Activated CD4-positive, CD25-positive, alpha-beta regulatory T cell treated with anti-CD3 and anti-CD28 coated beads, Interleukin-2, amount 50 U/mL, for 24 hours (primary cell): ENCODE results near the gene LSM11.

ENCODE experiments used
- ATAC-seq, 2 donors: fragments of 150-1000 bp; cut with Tn5 transposase; one replicate each; pipeline ENCODE4 v1.10.0; 2021; ENCODE audit warnings: mild to moderate bottlenecking in 1 of 2, moderate library complexity in 1 of 2

Gene LSM11

DNA sequence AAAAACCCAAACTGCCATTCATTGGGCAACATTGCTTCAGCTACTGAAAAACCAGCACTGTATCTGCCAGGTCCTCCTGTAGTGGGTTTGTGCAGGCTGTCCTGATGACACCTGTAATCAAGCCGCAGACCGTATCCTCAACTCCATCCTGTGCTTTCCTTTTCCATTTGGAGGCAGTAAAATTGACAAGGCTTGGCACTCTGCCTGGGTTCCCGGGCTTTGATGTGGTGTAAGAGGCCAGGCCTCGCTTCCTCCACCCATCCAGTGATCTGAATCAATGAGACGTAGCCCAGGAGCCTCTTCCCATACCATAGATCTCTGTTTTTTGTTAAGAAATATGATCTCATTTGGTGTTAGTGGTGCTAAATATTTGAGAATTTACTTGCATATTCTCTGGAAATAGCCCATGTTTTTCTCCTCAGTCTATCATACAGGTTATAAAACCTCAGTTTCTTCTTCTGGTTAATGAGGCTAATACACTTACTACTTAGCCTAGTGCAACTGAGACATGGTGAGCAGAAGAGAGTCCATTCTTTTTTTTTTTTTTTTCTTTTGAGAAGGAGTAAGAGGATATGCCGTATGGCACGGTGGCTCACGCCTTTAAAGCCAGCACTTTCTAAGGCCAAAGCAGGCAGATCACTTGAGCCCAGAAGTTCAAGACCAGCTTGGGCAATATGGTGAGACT is 34.8 kb downstream of the LSM11 start:
- no peak for ATAC-seq

DNA sequence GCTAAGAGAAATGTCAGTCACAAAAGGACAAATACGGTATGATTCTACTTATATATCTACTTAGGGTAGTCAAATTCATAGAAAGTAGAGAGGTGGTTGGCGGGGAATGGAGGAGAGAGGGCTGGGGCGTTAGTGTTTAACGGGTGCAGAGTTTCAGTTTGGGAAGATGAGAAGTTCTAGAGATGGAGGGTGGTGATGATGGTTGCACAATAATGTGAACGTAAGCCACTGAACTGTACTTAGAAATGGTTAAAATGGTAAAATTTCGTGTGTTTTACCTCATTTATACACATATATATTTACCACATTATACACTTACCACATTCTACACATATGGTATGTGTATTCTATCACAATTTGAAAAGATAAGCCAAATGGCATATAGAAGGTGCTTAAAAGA is 35.7 kb downstream of the LSM11 start:
- no peak for ATAC-seq

DNA sequence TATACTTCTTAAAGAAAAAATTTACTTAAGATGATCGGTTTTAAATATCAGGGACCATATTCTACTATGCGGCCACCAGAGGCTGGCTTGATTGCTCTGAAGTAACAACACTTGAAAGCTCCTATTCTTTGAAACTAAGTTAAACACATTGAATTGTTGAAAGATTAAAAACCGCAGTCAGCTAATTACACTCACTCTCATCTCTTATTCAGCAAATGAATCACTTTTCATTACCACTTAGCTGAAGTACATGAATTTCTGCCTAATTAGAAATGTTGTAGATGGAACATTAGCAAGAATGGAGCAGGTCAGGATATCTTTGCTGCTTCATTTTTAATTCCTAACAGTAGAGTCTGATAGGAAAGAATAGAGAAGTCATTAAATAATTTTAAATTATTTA is 42.3 kb downstream of the LSM11 start:
- no peak for ATAC-seq

DNA sequence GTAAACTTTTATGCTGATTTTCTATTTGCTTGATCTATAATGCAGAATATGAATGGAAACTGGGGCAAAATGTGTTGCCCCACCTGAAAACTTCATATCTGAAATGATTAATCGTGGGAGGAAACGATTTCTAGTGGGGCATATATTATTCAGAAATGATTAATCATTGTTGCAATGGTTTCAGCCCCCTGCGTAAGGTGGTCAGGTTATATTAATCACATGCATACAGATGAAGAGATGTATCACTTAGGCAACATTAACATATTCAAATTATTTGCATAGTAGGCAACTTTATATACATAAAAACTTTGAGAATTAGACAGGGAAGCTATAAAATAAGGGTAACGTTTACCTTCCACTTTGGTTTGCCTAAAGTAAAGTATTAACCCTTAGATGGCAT is 49.8 kb downstream of the LSM11 start:
- ATAC-seq, result peak; percentile 94 to 95

DNA sequence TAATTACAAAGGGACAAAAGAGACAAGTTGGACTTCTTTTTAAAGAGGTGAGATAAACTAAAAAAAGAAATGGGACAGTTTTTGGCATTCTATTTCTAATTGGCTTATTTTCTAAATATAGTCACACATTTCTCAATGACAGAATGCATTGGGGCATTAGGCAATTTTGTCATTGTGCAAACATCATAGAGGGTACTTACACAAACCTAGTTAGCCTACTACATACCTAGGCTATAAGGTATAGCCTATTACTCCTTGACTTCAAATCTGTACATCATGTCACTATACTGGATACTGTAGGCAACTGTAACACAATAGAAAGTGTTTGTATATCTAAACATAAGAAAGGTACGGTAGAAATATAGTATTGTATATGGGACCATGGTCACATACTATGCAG is 56.1 kb downstream of the LSM11 start:
- no peak for ATAC-seq

DNA sequence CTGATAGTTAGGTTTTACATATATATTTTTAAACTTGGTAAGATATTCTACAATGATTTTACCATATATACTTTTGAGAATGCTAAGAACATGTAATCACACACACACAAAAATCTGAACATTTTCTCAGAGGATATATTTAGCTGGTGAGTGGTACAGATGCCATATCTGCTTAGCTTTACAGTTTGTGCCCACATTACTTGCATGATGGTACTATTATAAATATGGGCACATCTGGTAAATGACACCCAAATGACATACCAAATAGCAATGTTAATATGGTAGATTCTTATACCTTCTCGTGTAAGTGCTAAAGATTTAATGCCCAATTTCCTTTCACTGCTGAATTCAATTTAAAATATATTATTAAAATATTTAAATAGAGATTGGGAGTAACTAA is 56.6 kb downstream of the LSM11 start:
- ATAC-seq, result no peak

DNA sequence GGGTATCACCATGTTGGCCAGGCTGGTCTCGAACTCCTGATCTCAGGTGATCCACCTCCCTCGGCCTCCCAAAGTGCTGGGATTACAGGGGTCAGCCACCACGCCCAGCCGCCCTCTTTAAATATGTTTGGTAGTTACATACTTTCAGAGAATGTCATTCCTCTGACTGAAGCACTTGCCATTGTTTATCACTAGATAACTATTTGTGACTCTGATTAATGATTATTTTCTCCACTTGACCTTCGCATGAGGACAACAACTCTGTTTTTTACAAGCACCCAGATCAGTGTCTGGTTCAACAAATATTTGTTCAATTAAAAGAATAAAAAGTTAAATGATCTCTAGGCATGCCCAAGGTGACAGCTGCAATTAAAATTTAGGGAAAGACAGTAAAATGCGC is 59.2 kb downstream of the LSM11 start:
- no peak for ATAC-seq

DNA sequence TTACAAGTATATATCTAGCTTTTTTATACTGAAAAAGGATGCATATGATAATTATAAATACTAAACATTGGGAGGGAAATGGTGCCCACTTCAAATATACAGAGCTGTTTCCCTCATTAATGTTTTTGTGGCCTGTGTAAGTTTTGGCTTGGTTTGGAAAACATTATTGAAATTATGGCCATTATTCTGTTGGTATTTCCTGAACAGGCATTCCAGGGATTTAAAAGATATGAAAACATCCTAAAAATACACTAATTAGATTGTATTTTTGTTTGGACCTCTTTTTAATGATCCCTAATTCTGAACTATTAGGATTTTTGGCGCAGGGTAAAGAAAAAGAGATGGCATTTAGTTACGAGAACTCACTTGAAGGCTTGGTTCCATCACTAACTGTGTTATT is 64.5 kb downstream of the LSM11 start:
- ATAC-seq, result no peak
